ENCODE data around the gene KIFAP3.

- TF ChIP-seq CTCF (IDR thresholded peaks at IDR 0.05; ENCODE audit: insufficient read depth, low read length), result no peak
- TF ChIP-seq POLR2AphosphoS5 (IDR thresholded peaks at IDR 0.05; ENCODE audit: low read depth), result no peak
- no peak for TF ChIP-seq REST (IDR thresholded peaks at IDR 0.05; ENCODE audit: insufficient replicate concordance, low read depth)
- TF ChIP-seq GABPA (IDR thresholded peaks at IDR 0.05; ENCODE audit: low read depth), result no peak
- no peak for TF ChIP-seq SPI1 (IDR thresholded peaks at IDR 0.05; ENCODE audit: borderline replicate concordance, low read depth)
Measured at GRCh38 chr1:169941982-169942830, 132.3 kb downstream of the KIFAP3 start.

Data from HL-60 (cell line).